GM18502 (cell line): ENCODE results near the gene MTFR1L.

Source experiments
- ATAC-seq: cut with Tn5 transposase; IDR thresholded peaks from one replicate; pipeline ENCODE4 v1.9.1; 2021; ENCODE audit warnings: mild to moderate bottlenecking; ENCODE audit not compliant: unreplicated experiment, poor library complexity

MTFR1L gene

GRCh38 chr1:25858906-25859789 lies 39.4 kb downstream of the MTFR1L start, which contains the start of gene AUNIP:
AUNIP (minus strand) TSS chr1:25859457; CDS start chr1:25859357, 100 bp downstream.
- ATAC-seq = peak; percentile 76

DNA sequence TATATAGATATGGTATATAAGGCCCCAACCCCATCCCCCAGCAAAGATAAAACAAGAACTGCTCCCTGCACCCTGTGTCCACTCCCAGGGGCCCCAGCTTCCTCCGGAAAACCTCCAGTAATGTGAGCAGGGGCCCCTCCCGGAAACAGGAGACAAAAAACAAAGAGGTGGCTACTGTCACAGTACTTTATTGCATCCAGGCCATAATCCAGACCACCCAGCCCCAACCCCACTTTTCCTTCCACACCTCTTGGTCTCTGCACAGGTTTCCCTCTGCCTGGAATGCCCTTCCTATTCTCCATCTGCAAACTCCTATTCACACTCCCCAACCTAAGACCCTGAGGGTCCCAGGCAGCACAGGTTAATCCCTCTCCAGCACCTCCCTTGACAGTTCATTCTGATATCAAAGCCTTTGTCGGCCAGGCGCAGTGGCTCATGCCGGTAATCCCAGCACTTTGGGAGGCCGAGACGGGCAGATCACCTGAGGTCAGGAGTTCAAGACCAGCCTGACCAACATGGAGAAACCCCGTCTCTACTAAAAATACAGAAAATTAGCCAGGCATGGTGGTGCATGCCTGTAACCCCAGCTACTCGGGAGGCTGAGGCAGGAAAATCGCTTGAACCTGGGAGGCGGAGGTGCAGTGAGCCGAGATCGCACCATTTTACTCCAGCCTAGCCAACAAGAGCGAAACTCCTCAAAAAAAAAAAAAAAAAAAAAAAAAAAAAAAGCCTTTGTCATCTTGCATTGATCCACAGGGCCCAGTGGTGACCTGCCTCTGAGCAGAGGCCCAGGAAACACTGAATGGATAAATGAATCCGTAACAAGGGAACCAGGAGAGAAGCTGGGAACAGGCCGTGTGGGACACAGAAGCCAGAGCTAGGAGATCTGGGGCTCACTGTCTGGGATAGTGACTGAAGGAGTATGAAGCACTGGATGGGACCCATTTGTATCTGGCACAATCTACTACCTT lies 41.8 kb downstream of the MTFR1L start:
- no peak for ATAC-seq

DNA sequence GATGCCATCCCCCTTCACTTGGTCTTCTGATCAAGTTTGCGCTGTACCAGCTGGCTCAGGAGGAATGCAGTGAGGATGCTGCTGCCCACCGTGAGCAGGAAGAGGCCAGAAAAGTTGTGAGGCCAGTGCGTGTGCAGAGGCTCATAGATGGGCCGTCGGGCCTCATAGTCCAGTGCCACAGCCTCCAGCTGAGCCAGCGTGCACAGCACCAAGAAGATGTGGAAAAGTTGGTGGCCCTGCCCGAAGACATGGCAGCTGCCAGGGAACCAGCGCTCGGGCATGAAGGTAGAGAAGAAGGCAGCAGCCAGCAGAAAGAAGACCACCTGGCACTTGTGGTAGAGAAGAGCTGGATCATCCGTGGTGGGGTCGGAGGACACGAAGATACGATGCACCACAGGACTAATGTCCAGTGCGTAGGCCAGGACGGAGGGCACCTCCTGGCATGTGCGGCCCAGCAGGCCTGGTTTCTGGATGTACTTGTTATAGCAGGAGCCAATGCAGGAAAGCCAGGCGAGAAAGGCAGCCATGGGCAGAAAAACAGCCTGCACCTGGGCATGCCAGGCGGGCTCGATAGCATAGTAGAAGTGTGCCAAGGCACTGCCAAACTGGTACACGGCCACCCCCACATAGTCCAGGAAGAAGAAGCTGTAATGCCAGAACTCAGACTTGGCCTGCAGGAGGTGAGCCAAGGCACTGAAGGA lies 43.2 kb downstream of the MTFR1L start:
- no peak for ATAC-seq

- ATAC-seq = no peak
Observed at GRCh38 chr1:25863486-25864262, 43.9 kb downstream of the MTFR1L start.

DNA sequence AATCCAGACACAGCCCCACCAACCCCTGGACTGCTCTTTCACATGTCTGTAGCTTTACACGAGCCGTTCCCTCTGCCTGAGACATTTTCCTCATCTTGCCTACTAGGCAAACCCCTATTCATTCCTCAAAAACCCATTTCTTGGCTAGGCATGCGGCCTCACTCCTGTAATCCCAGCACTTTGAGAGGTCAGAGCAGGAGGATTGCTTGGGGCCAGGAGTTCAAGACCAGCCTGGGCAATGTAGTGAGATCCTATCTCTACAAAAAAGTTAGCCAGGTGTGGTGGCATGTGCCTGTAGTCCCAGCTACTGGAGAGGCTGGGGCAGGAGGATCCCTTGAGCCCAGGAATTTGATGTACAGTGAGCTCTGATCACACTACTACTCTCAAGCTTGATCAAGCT lies 44.7 kb downstream of the MTFR1L start:
- no peak for ATAC-seq

DNA sequence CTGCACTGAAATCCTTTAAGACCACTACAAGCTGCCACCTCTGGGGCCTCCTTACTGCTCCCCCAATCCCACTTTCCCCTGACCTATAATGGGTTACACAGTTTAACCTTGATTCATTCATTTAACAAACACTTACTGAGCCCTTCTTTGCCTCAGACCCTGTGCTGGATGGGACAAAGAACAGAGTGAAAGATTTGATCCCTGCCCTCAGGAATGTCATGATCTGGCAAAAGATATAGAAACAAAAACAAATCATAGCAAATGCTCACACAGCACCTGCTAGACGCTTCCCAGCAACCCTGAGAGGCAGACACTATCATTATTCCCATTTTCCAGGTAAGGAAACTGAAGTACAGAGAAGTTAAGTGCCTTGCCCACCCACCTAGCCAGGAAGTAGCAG lies 46.5 kb downstream of the MTFR1L start:
- no peak for ATAC-seq

- ATAC-seq = no peak
Observed at GRCh38 chr1:25867210-25867991, 47.6 kb downstream of the MTFR1L start.

DNA sequence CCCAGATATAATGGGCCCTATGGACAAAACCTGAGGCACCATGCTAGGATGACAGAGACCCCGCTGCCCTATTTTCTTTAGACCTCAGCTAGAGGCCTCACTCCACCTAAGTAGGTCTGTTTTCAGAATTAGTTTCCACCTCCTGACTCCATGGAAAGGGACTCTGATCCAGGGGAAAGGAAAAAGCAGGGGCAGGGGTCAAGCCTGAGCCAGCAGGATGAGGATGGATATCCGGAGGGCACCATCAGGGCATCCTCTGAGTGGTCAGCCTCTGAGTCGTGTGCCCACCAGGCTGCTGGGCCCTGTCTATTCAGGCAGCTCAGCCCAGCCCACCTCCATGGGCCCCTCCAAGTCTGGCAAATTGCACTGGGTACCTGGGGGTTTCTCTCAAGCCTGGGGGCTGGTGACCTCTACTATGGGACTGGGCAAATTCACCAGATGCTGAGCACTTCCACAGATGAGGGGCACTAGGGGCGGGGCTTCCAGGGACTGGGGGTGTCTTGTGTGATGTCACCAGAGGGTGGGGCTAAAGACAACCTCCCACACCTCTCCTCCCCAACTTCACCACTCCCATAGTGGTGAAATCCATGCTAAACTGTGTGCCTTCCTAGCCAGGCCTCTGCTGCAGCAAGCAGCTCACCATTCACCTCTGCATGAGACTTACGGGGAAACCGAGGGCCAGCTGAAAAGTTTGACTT lies 50.3 kb downstream of the MTFR1L start:
- no peak for ATAC-seq

DNA sequence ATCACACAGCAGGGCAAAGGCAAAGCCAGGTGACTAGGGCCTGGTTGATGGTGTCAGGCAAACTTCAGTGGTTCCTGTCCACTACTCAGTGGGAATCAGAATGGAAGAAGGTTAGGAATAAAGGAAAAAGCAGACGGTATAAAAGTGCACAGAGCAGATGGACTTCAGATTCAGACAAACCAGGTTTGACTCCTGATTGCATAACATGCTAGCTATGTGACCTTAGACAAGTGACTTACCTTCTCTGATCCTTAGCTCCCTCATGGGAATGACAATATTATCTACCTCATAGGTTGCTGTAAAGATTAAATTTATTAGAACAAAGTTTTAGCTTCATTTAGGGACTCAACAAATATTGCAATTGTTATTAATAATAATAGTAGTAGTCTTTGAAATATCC lies 50.9 kb downstream of the MTFR1L start:
- no peak for ATAC-seq

- no peak for ATAC-seq
Observed at GRCh38 chr1:25871086-25871703, 51.4 kb downstream of the MTFR1L start.

DNA sequence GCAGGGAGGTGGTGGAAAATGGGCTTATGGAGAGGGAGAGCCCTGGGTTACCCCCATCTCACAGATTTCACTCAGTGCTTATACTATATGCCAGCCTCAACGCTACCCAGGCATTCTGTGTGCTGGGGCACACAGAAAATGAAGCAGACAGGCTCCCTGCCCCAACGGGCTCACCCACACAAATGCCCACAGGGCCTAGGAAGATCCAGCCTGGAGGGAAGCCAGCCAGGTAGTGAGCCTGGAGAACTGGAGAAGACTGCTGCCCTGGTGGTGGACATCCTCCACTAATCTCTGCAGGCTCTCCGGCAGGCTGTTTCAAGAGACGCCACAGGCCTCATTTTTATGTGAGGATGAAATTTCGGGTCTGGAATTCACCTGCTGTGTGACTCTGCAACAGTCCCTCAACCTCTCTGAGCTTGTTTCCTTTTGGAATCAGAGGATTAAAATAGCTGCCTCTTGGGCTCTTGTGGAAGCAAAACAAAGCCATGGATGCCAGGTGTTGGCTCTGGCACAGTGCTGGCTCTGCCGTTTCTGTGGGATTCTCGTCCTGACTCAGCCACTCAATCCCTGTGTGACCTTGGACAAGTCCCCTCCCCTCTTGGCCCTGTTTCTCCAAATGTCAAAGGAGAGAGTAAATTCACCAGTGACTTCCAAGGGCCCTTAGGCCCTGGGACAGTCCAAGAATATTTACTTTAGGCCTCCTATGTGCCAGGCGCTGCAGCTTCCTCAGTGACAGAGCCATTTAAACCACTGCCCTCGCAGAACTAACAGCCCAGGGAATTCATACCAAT lies 52.1 kb downstream of the MTFR1L start:
- no peak for ATAC-seq

DNA sequence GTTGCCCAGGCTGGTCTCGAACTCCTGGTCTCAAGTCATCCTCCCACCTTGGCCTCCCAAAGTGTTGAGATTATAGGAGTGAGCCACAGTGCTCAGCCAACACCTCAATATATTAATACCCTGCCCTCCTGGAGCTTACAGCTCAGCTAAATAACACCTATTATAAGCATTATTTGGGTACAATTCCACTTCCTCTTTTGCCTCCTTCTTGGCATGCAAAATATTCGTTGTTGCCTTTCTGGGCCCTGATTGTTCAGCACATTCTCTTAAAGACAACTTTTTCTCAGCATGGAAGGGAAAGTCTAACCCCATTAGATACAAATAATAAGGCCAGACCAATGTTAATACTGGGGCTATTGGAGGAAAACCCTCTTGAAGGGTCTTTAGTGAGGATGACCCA lies 53.0 kb downstream of the MTFR1L start:
- ATAC-seq = no peak

GRCh38 chr1:25873120-25873519 lies 53.4 kb downstream of the MTFR1L start:
- ATAC-seq = no peak

GRCh38 chr1:25874209-25874608 lies 54.5 kb downstream of the MTFR1L start:
- no peak for ATAC-seq

GRCh38 chr1:25874635-25875153 lies 54.9 kb downstream of the MTFR1L start:
- no peak for ATAC-seq

- no peak for ATAC-seq
Observed at GRCh38 chr1:25875154-25875855, 55.6 kb downstream of the MTFR1L start, which contains the start of gene PAQR7. PAQR7 (minus strand) TSS chr1:25875708; CDS start chr1:25863839, 11,869 bp downstream.
